GM19372 (cell line): ENCODE measurements around the gene EMP1.
A peak's percentile ranks its signal among the peaks of the same experiment; 100 is the strongest.
"Not testable (repeated sequence)": the region's sequence is repeated elsewhere in the genome, so short reads cannot be mapped to it uniquely, and the experiment has no call there.

Experiments used
- ATAC-seq: cut with Tn5 transposase; IDR thresholded peaks from one replicate; pipeline ENCODE4 v1.9.1; 2021; ENCODE audit warnings: mild to moderate bottlenecking, low read depth, moderate library complexity; ENCODE audit not compliant: unreplicated experiment

EMP1 gene

GRCh38 chr12:13252616-13253015 lies 56.1 kb downstream of the EMP1 start:
- no peak for ATAC-seq

DNA sequence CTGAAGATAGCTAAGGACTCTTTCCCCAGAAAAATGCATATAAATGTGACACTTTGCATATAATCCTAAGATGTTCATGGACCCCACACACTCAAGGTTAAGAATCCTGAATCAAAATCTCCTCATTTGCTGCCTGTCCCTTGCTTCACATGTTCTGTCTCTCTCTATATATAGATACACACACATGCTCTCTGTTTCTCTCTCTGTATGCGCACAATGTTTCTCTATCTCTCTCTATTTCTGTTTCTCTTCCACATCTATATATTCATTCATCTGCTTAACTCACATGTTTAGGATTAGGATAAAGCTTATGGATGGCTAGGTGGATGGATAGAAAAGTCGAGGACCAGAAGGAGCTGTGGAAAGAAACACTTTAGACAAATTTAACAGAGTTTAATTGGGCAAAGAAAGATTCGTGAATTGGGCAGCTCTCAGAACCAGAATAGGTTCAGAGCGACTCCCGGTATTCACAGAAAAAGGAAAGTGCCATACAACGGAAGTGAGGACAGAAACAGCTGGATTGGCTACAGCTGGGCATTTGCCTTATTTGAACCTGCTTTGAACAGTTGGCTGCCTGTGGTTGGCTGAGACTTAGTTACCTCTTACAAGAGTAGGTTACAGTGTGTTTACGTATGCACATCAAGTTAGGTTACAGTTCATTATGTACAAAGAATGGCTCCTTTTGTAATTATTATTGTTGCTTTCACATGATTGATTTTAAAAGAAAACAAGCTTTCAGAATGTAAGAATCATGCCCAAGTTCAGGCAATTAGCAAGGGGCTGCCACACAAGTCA lies 57.6 kb downstream of the EMP1 start:
- no peak for ATAC-seq

GRCh38 chr12:13255792-13256691 lies 59.5 kb downstream of the EMP1 start:
- ATAC-seq, result peak; percentile 92

GRCh38 chr12:13256692-13257045 lies 60.1 kb downstream of the EMP1 start:
- ATAC-seq, result no peak

- no peak for ATAC-seq
Measured at GRCh38 chr12:13257356-13257875, 60.9 kb downstream of the EMP1 start.

GRCh38 chr12:13258197-13258596 lies 61.7 kb downstream of the EMP1 start:
- no peak for ATAC-seq

GRCh38 chr12:13258717-13259119 lies 62.2 kb downstream of the EMP1 start:
- no peak for ATAC-seq

DNA sequence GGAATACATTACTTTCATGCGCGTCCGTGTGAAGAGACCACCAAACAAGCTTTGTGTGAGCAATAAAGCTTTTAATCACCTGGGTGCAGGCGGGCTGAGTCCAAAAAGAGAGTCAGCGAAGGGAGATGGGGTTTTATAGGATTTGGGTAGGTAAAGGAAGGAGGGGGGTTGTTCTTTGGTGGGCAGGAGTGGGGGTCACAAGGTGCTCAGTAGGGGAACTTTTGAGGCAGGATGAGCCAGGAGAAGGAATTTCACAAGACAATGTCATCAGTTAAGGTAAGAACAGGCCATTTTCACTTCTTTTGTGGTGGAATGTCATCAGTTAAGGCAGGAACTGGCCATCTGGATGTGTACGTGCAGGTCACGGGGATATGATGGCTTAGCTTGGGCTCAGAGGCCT lies 63.1 kb downstream of the EMP1 start:
- not testable (repeated sequence) for ATAC-seq

GRCh38 chr12:13267826-13268225 lies 71.3 kb downstream of the EMP1 start:
- ATAC-seq, result not testable (repeated sequence)

- ATAC-seq, result no peak
Measured at GRCh38 chr12:13268581-13268980, 72.1 kb downstream of the EMP1 start.
